GM23338 (cell line): Measurements from ENCODE around the gene SMIM10L1. TPM values are rescaled to one million over a fixed set of nuclear protein-coding genes. Genes with fewer than 3 reads are reported as not detected.

Source experiments
- ATAC-seq: fragments of 200-7000 bp; cut with Tn5 transposase; 3 replicates; pipeline ENCODE4 v1.9.1; 2020
- DNase-seq: peaks from one replicate; pipeline ENCODE4 v3.0.0-alpha.2; 2015; ENCODE audit warnings: low spot score
- H2AFZ ChIP-seq: fragments of 200-600 bp; sonication (generic); 2 replicates; pipeline ENCODE4 v1.8.0; 2016; ENCODE audit warnings: antibody characterized with exemption, mild to moderate bottlenecking, moderate library complexity
- H3F3A ChIP-seq: fragments of 200-600 bp; sonication (generic); replicated peaks from 2 replicates; pipeline ENCODE4 v1.8.0; 2017; ENCODE audit warnings: antibody characterized with exemption, mixed run types, low read depth
- H3K27ac ChIP-seq: fragments of 200-600 bp; sonication (generic); 2 replicates; pipeline ENCODE4 v1.6.1; 2016; ENCODE audit warnings: low read depth
- H3K27me3 ChIP-seq: fragments of 200-600 bp; sonication (generic); 2 replicates; pipeline ENCODE4 v1.8.0; 2016; ENCODE audit warnings: mild to moderate bottlenecking, mixed run types, moderate library complexity; ENCODE audit not compliant: insufficient read depth
- H3K36me3 ChIP-seq: fragments of 200-600 bp; sonication (generic); 2 replicates; pipeline ENCODE4 v1.8.0; 2016; ENCODE audit warnings: mild to moderate bottlenecking; ENCODE audit not compliant: insufficient read depth
- H3K4me1 ChIP-seq: fragments of 200-600 bp; sonication (generic); 2 replicates; pipeline ENCODE4 v1.8.0; 2016; ENCODE audit warnings: mild to moderate bottlenecking, moderate library complexity; ENCODE audit not compliant: insufficient read depth
- H3K4me2 ChIP-seq: fragments of 200-600 bp; sonication (generic); 2 replicates; pipeline ENCODE4 v1.7.1; 2017; ENCODE audit warnings: mixed run types
- H3K4me3 ChIP-seq: fragments of 200-600 bp; sonication (generic); 2 replicates; pipeline ENCODE4 v1.6.1; 2016; ENCODE audit warnings: mixed run types
- H3K79me2 ChIP-seq: fragments of 200-600 bp; sonication (generic); replicated peaks from 2 replicates; pipeline ENCODE4 v1.8.0; 2017; ENCODE audit warnings: mild to moderate bottlenecking; ENCODE audit not compliant: insufficient read depth
- H3K9me2 ChIP-seq: fragments of 200-600 bp; sonication (generic); 2 replicates; pipeline ENCODE4 v1.8.0; 2017; ENCODE audit not compliant: insufficient read depth
- H4K20me1 ChIP-seq: fragments of 200-600 bp; sonication (generic); replicated peaks from 2 replicates; pipeline ENCODE4 v1.8.0; 2017; ENCODE audit warnings: mild to moderate bottlenecking; ENCODE audit not compliant: insufficient read depth
- H3K27ac Mint-ChIP-seq: 2 replicates; pipeline ENCODE4 v1.8.0; 2020; ENCODE audit warnings: inconsistent platforms, mild to moderate bottlenecking, moderate library complexity, mixed read lengths
- H3K27me3 Mint-ChIP-seq: 3 replicates; pipeline ENCODE4 v1.8.0; 2022; ENCODE audit warnings: low read depth, mild to moderate bottlenecking, moderate library complexity, mixed read lengths, inconsistent platforms; ENCODE audit not compliant: insufficient read depth, poor library complexity
- H3K36me3 Mint-ChIP-seq: 3 replicates; pipeline ENCODE4 v1.8.0; 2021; ENCODE audit warnings: low read depth, mild to moderate bottlenecking, inconsistent platforms, moderate library complexity, mixed read lengths
- H3K4me1 Mint-ChIP-seq: 3 replicates; pipeline ENCODE4 v1.8.0; 2020; ENCODE audit warnings: mild to moderate bottlenecking, inconsistent platforms, mixed read lengths
- H3K4me3 Mint-ChIP-seq: 3 replicates; pipeline ENCODE4 v1.8.0; 2021; ENCODE audit warnings: moderate library complexity, mild to moderate bottlenecking, inconsistent platforms, mixed read lengths
- H3K9me3 Mint-ChIP-seq: 3 replicates; pipeline ENCODE4 v1.8.0; 2020; ENCODE audit warnings: moderate library complexity, mild to moderate bottlenecking, inconsistent platforms, mixed read lengths
- CREB1 ChIP-seq: fragments of 250-450 bp; sonication (Bioruptor Pico); IDR thresholded peaks from 2 replicates; pipeline ENCODE4 v1.5.0; 2020; ENCODE audit warnings: low read depth, mild to moderate bottlenecking, moderate library complexity
- CTCF ChIP-seq, 2 experiments: fragments of 200-600 bp in 1 of 2; sonication (generic) in 1 of 2; conservative IDR thresholded peaks; 2 replicates each; pipeline versions ENCODE4 v1.5.1 to v1.6.1; 2016 to 2017; ENCODE audit warnings: antibody characterized with exemption in 2 of 2, low read depth in 2 of 2, mild to moderate bottlenecking in 2 of 2, moderate library complexity in 1 of 2
- ETS1 ChIP-seq: IDR thresholded peaks from 2 replicates; pipeline ENCODE4 v1.6.1; 2016; ENCODE audit warnings: antibody characterized with exemption
- EZH2 ChIP-seq: fragments of 200-600 bp; sonication (generic); IDR thresholded peaks from one replicate; pipeline ENCODE4 v1.8.0; 2017; ENCODE audit warnings: antibody characterized with exemption, mild to moderate bottlenecking, low read depth; ENCODE audit not compliant: unreplicated experiment
- EZH2phosphoT487 ChIP-seq: fragments of 200-600 bp; sonication (generic); IDR thresholded peaks from one replicate; pipeline ENCODE4 v1.8.1; 2018; ENCODE audit warnings: antibody characterized with exemption; ENCODE audit not compliant: unreplicated experiment
- JUNB ChIP-seq: IDR thresholded peaks from one replicate; pipeline ENCODE4 v1.6.1; 2016; ENCODE audit warnings: antibody characterized with exemption; ENCODE audit not compliant: unreplicated experiment
- NANOG ChIP-seq: IDR thresholded peaks from 2 replicates; pipeline ENCODE4 v1.6.1; 2016; ENCODE audit warnings: antibody characterized with exemption, borderline replicate concordance
- POLR2AphosphoS5 ChIP-seq: IDR thresholded peaks from 2 replicates; pipeline ENCODE4 v1.6.1; 2016; ENCODE audit warnings: antibody characterized with exemption, low read depth
- REST ChIP-seq: IDR thresholded peaks from one replicate; pipeline ENCODE4 v1.6.1; 2018; ENCODE audit warnings: antibody characterized with exemption; ENCODE audit not compliant: unreplicated experiment
- STAT1 ChIP-seq: IDR thresholded peaks from one replicate; pipeline ENCODE4 v1.6.1; 2016; ENCODE audit warnings: antibody characterized with exemption; ENCODE audit not compliant: unreplicated experiment
- ZNF114 ChIP-seq: fragments of 250-450 bp; sonication (Bioruptor Pico); IDR thresholded peaks from 2 replicates; pipeline ENCODE4 v1.5.0; 2020; ENCODE audit warnings: mild to moderate bottlenecking, moderate library complexity
- ZNF331 ChIP-seq: fragments of 250-450 bp; sonication (Bioruptor Pico); IDR thresholded peaks from 2 replicates; pipeline ENCODE4 v1.5.0; 2020; ENCODE audit warnings: low read depth, mild to moderate bottlenecking, moderate library complexity
- polyA plus RNA-seq: library from polyadenylated mRNA; unstranded; fragments of >200 nt; fragmentation: Nextera tagmentation; extraction: Ambion mirVana; gene quantifications from 2 replicates; pipeline ENCODE4 v1.2.1, GENCODE V29; 2016
- total RNA-seq: library from RNA; depleted of rRNA; stranded (reverse); fragments of >200 nt; shearing (Covaris generic); gene quantifications from 2 replicates; pipeline ENCODE4 v1.2.3, GENCODE V29; 2014
- TF ChIP-seq, protein P1 (sequence below): fragments of 250-450 bp; sonication (Bioruptor Pico); IDR thresholded peaks from 2 replicates; pipeline ENCODE4 v1.5.0; 2020; ENCODE audit warnings: mild to moderate bottlenecking, moderate library complexity

SMIM10L1 gene
- total and polyA plus RNA-seq, 2 experiments from 2014 or later: 9.3 to 22.0 TPM

DNA sequence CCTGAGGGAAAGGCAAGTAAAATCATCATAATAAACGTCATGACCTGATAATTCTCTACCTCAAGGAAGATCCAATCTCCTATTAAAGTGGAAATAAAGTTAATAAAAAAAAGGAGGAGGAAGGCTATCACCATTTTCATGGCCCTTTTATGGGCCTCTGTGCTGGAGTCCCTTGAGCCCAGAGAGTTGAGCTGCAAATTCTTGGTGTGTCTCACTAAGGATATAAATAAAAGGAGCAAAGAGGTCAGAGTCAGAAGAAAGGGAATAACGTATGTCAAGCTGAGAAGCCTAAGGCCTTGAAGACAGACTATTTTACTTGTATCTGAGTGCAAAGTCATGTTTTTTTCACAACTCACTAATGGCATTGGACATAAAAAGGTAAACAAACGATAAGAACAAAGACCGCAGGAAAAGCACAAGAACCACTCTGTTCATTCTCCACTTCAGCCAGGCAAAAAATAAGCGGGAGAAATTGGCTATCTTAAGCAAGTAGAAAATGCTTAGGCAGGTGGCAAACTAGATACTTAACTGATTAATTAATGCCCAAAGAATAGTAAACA, 12.0 kb upstream of the SMIM10L1 start:
- TF ChIP-seq REST (no peak), POLR2AphosphoS5 (no peak), JUNB (no peak), CREB1 (no peak), EZH2 (no peak), CTCF (conservative IDR thresholded peaks at IDR 0.05; ENCODE audit: low read depth in 2 of 2) (no peak), STAT1 (no peak), NANOG (no peak), ZNF114 (no peak), EZH2phosphoT487 (no peak), ZNF331 (CRISPR knock-in tag) (no peak), ETS1 (no peak)
- TF ChIP-seq, protein P1, sequence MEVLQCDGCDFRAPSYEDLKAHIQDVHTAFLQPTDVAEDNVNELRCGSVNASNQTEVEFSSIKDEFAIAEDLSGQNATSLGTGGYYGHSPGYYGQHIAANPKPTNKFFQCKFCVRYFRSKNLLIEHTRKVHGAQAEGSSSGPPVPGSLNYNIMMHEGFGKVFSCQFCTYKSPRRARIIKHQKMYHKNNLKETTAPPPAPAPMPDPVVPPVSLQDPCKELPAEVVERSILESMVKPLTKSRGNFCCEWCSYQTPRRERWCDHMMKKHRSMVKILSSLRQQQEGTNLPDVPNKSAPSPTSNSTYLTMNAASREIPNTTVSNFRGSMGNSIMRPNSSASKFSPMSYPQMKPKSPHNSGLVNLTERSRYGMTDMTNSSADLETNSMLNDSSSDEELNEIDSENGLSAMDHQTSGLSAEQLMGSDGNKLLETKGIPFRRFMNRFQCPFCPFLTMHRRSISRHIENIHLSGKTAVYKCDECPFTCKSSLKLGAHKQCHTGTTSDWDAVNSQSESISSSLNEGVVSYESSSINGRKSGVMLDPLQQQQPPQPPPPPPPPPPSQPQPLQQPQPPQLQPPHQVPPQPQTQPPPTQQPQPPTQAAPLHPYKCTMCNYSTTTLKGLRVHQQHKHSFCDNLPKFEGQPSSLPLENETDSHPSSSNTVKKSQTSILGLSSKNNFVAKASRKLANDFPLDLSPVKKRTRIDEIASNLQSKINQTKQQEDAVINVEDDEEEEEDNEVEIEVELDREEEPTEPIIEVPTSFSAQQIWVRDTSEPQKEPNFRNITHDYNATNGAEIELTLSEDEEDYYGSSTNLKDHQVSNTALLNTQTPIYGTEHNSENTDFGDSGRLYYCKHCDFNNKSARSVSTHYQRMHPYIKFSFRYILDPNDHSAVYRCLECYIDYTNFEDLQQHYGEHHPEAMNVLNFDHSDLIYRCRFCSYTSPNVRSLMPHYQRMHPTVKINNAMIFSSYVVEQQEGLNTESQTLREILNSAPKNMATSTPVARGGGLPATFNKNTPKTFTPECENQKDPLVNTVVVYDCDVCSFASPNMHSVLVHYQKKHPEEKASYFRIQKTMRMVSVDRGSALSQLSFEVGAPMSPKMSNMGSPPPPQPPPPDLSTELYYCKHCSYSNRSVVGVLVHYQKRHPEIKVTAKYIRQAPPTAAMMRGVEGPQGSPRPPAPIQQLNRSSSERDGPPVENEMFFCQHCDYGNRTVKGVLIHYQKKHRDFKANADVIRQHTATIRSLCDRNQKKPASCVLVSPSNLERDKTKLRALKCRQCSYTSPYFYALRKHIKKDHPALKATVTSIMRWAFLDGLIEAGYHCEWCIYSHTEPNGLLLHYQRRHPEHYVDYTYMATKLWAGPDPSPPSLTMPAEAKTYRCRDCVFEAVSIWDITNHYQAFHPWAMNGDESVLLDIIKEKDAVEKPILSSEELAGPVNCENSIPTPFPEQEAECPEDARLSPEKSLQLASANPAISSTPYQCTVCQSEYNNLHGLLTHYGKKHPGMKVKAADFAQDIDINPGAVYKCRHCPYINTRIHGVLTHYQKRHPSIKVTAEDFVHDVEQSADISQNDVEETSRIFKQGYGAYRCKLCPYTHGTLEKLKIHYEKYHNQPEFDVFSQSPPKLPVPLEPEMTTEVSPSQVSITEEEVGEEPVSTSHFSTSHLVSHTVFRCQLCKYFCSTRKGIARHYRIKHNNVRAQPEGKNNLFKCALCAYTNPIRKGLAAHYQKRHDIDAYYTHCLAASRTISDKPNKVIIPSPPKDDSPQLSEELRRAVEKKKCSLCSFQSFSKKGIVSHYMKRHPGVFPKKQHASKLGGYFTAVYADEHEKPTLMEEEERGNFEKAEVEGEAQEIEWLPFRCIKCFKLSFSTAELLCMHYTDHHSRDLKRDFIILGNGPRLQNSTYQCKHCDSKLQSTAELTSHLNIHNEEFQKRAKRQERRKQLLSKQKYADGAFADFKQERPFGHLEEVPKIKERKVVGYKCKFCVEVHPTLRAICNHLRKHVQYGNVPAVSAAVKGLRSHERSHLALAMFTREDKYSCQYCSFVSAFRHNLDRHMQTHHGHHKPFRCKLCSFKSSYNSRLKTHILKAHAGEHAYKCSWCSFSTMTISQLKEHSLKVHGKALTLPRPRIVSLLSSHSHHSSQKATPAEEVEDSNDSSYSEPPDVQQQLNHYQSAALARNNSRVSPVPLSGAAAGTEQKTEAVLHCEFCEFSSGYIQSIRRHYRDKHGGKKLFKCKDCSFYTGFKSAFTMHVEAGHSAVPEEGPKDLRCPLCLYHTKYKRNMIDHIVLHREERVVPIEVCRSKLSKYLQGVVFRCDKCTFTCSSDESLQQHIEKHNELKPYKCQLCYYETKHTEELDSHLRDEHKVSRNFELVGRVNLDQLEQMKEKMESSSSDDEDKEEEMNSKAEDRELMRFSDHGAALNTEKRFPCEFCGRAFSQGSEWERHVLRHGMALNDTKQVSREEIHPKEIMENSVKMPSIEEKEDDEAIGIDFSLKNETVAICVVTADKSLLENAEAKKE (CRISPR knock-in tag): no peak
- Mint-ChIP-seq H3K27me3 (no peaks in the 10 kb centered on the region), H3K27ac (no peak overlapping the region), H3K4me3 (no peak overlapping the region), H3K9me3 (peaks cover 19% of the 10 kb centered on the region; the same call in 2 of the 3 replicates), H3K36me3 (peaks cover 50% of the 10 kb centered on the region; the same call in 2 of the 3 replicates), H3K4me1 (peaks cover 18% of the 10 kb centered on the region)
- no peak overlapping the region for H2AFZ ChIP-seq
- H3F3A ChIP-seq: no peaks in the 10 kb centered on the region
- H3K27me3 ChIP-seq: no peaks in the 10 kb centered on the region
- no peak overlapping the region for H3K27ac ChIP-seq
- H3K9me2 ChIP-seq: no peaks in the 10 kb centered on the region
- peaks cover 16% of the 10 kb centered on the region for H4K20me1 ChIP-seq
- ATAC-seq (no peak), DNase-seq (no peak)
- no peak overlapping the region for H3K4me3 ChIP-seq
- peaks cover 3% of the 10 kb centered on the region for H3K4me1 ChIP-seq
- no peak overlapping the region for H3K4me2 ChIP-seq
- H3K79me2 ChIP-seq: peaks cover 100% of the 10 kb centered on the region
- H3K36me3 ChIP-seq: 0 out of 2 replicates have a peak, but pooled peaks cover 3% of the 10 kb centered on the region
